ENCODE measurements around the gene CLTA.
A peak's percentile ranks its signal among the peaks of the same experiment; 100 is the strongest.

The CLTA gene

GRCh38 chr9:36162211-36162738, 28.4 kb upstream of the CLTA start:
- TF ChIP-seq ZNF544 (tag by site-specific recombination; IDR thresholded peaks at IDR 0.05) (no peak), ZNF560 (tag by site-specific recombination; IDR thresholded peaks at IDR 0.05; ENCODE audit: borderline replicate concordance) (no peak), YY2 (tag by site-specific recombination; IDR thresholded peaks at IDR 0.05) (no peak), YY1 (tag by site-specific recombination; IDR thresholded peaks at IDR 0.05) (no peak), ZNF248 (tag by site-specific recombination; IDR thresholded peaks at IDR 0.05) (no peak), OSR2 (tag by site-specific recombination; IDR thresholded peaks at IDR 0.05) (no peak), ZSCAN23 (tag by site-specific recombination; IDR thresholded peaks at IDR 0.05) (no peak), ZNF670 (tag by site-specific recombination; IDR thresholded peaks at IDR 0.05; ENCODE audit: low read depth) (no peak), ZNF223 (tag by site-specific recombination; IDR thresholded peaks at IDR 0.05) (no peak), SP2 (tag by site-specific recombination; IDR thresholded peaks at IDR 0.05) (no peak), ZFP37 (tag by site-specific recombination; IDR thresholded peaks at IDR 0.05) (no peak), ZNF837 (tag by site-specific recombination; IDR thresholded peaks at IDR 0.05) (no peak), ZNF140 (tag by site-specific recombination; IDR thresholded peaks at IDR 0.05) (no peak), KLF1 (tag by site-specific recombination; IDR thresholded peaks at IDR 0.05) (no peak), EGR2 (tag by site-specific recombination; IDR thresholded peaks at IDR 0.05; ENCODE audit: low read depth) (no peak)
- ChIA-PET CTCF (interaction anchor here (0.7 to 8.2 kb wide), 5 partner anchors 12 to 246 kb away, joined by 3 to 172 read pairs (median 51); partner anchors contain the start of gene GLIPR2), POLR2A (interaction anchor here (0.6 to 2.1 kb wide), 3 partner anchors 14 to 320 kb away, joined by 4 to 17 read pairs (median 7); partner anchors contain the start of gene GLIPR2)
- H3K9me3 ChIP-seq (ENCODE audit: control insufficient read depth, insufficient read depth, low read depth, low read length): no peaks in the 10 kb centered on the region
- no peak overlapping the region for H3K27ac ChIP-seq (ENCODE audit: extremely low read depth, low read depth, low read length)
- peaks cover 4% of the 10 kb centered on the region; the same call in 1 of the 2 replicates for H3K4me1 ChIP-seq (ENCODE audit: control insufficient read depth, insufficient read depth, low read length)
- no peaks in the 10 kb centered on the region for H3K36me3 ChIP-seq (ENCODE audit: control insufficient read depth in 2 of 2, insufficient read depth in 1 of 2, low read length in 2 of 2)
- no peak overlapping the region for H3K4me3 ChIP-seq (ENCODE audit: low read depth, low read length)

GRCh38 chr9:36163049-36163785, 27.5 kb upstream of the CLTA start:
- Histone ChIP-seq H3K4me1 (ENCODE audit: control insufficient read depth, insufficient read depth, low read length) (peaks cover 4% of the 10 kb centered on the region; the same call in 1 of the 2 replicates), H3K27ac (ENCODE audit: extremely low read depth, low read depth, low read length) (no peak overlapping the region; the same call in 1 of the 2 replicates), H3K4me3 (ENCODE audit: low read depth, low read length) (no peak overlapping the region), H3K9me3 (ENCODE audit: control insufficient read depth, insufficient read depth, low read depth, low read length) (no peaks in the 10 kb centered on the region), H3K36me3 (ENCODE audit: control insufficient read depth in 2 of 2, insufficient read depth in 1 of 2, low read length in 2 of 2) (no peaks in the 10 kb centered on the region)
- POLR2A ChIA-PET: interaction anchor here (0.6 to 3.0 kb wide), 8 partner anchors 8 to 319 kb away, joined by 3 to 30 read pairs (median 5); partner anchors contain the start of genes CLTA and GLIPR2
- CTCF ChIA-PET: interaction anchor here (0.6 to 8.2 kb wide), 9 partner anchors 13 to 217 kb away, joined by 3 to 172 read pairs (median 5); partner anchors contain the start of genes CLTA and GLIPR2
- TF ChIP-seq ZBTB8A (tag by site-specific recombination; IDR thresholded peaks at IDR 0.05) (no peak), ZNF623 (tag by site-specific recombination; IDR thresholded peaks at IDR 0.05) (no peak), ZNF658 (tag by site-specific recombination; IDR thresholded peaks at IDR 0.05) (no peak), EGR2 (tag by site-specific recombination; IDR thresholded peaks at IDR 0.05; ENCODE audit: low read depth) (0 out of 2 replicates have a peak, but pooled peaks have one; percentile 20), ZNF350 (tag by site-specific recombination; IDR thresholded peaks at IDR 0.05) (no peak), ZSCAN16 (tag by site-specific recombination; IDR thresholded peaks at IDR 0.05) (no peak), ZNF560 (tag by site-specific recombination; IDR thresholded peaks at IDR 0.05; ENCODE audit: borderline replicate concordance) (no peak), ZNF785 (tag by site-specific recombination; IDR thresholded peaks at IDR 0.05) (no peak), ZNF544 (tag by site-specific recombination; IDR thresholded peaks at IDR 0.05) (no peak), ZNF398 (tag by site-specific recombination; IDR thresholded peaks at IDR 0.05) (peak; percentile 87), ZNF580 (tag by site-specific recombination; IDR thresholded peaks at IDR 0.05) (no peak), ZNF132 (tag by site-specific recombination; IDR thresholded peaks at IDR 0.05; ENCODE audit: borderline replicate concordance) (no peak), ATF2 (tag by site-specific recombination; IDR thresholded peaks at IDR 0.05; ENCODE audit: low read depth) (peak; percentile 88), HIC1 (tag by site-specific recombination; IDR thresholded peaks at IDR 0.05) (no peak), ZNF521 (tag by site-specific recombination; IDR thresholded peaks at IDR 0.05) (no peak), ZNF777 (tag by site-specific recombination; IDR thresholded peaks at IDR 0.05; ENCODE audit: borderline replicate concordance) (no peak)
